Mucosa of descending colon (tissue), 3 donors: ENCODE data around the gene APIP. TPM values are rescaled to one million over a fixed set of nuclear protein-coding genes. Genes with fewer than 3 reads are reported as not detected.
A peak's percentile ranks its signal among the peaks of the same experiment; 100 is the strongest.

ENCODE experiments used
- ATAC-seq: fragments of 200-7000 bp; cut with Tn5 transposase; one replicate; pipeline ENCODE4 v1.9.1; 2020; ENCODE audit warnings: mild to moderate bottlenecking, moderate library complexity
- DNase-seq, 3 donors: peaks; one replicate each; pipeline ENCODE4 v3.0.0-alpha.2; 2020
- H3K36me3 ChIP-seq: fragments of 200-600 bp; one replicate; pipeline ENCODE4 v1.8.0; 2021; ENCODE audit warnings: low read depth, mild to moderate bottlenecking
- H3K4me1 ChIP-seq: fragments of 200-600 bp; one replicate; pipeline ENCODE4 v1.8.0; 2021; ENCODE audit warnings: low read depth, mild to moderate bottlenecking
- H3K4me3 ChIP-seq: fragments of 200-600 bp; one replicate; pipeline ENCODE4 v1.8.0; 2021; ENCODE audit warnings: mild to moderate bottlenecking
- H3K9me3 ChIP-seq: fragments of 200-600 bp; one replicate; pipeline ENCODE4 v1.8.0; 2021; ENCODE audit warnings: mild to moderate bottlenecking
- intact Hi-C, 2 donors: fragments of 100-400 bp; cut with DNase I in 1 of 2; cut with micrococcal nuclease in 1 of 2; formaldehyde crosslinking; loops; one replicate each; pipeline versions ENCODE4 v1.11.0 to v1.11.1; 2022; cut with DNase I, micrococcal nuclease
- total RNA-seq, 3 donors: library from RNA; stranded (reverse); fragmentation: NEBNext Ultra II Directional in 2 of 3; extraction: Animal tissue kit (Norgen Biotek cat#: 25700) in 2 of 3; gene quantifications; one replicate each; pipeline versions ENCODE4 v1.2.1 to v1.2.4, GENCODE V29; 2021 to 2023
- TF ChIP-seq, protein P1 (sequence below): fragments of 200-600 bp; IDR thresholded peaks from one replicate; pipeline ENCODE4 v1.8.0; 2022; ENCODE audit warnings: antibody characterized with exemption, mild to moderate bottlenecking
- donor health status: DM: no; HTN: no; CAD: no; lungs with moderate emphysema.
- donor health status: DM: no; HTN: no; CAD: no.
- donor health status: DM: no; HTN: yes; CAD: no.

The APIP gene
- total RNA-seq, 3 donors from 2014 or later: 22.7 to 59.4 (median 44.9) TPM

DNA sequence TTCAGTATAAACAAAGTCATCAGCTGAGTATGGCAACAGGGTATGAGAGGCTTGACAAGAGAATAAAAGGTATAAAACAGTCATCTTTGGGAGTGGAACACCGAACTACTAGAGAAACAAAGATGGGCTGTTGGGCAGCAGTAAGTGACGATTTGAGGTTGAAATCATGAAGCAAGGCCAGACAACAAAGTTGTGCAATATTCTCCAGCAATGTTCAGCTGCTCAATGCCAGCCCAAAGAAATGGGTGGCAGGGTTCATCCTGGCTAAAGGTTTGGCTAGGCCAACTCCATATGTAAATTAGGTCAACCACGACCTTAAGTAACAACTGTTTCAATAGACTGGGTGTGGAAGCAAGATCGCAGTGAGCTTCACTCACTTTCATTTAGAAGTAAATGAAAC lies 6.2 kb downstream of the APIP start:
- H3K4me1 ChIP-seq: peaks cover 6% of the 10 kb centered on the region
- H3K36me3 ChIP-seq: no peaks in the 10 kb centered on the region
- DNase-seq (no peak), ATAC-seq (peak; percentile 46)
- intact Hi-C loops: loop anchor here in 1 of 2 donors (10.0 kb wide), 1 partner anchor 325 kb away; no protein-coding TSS in a partner anchor
- TF ChIP-seq, protein P1, sequence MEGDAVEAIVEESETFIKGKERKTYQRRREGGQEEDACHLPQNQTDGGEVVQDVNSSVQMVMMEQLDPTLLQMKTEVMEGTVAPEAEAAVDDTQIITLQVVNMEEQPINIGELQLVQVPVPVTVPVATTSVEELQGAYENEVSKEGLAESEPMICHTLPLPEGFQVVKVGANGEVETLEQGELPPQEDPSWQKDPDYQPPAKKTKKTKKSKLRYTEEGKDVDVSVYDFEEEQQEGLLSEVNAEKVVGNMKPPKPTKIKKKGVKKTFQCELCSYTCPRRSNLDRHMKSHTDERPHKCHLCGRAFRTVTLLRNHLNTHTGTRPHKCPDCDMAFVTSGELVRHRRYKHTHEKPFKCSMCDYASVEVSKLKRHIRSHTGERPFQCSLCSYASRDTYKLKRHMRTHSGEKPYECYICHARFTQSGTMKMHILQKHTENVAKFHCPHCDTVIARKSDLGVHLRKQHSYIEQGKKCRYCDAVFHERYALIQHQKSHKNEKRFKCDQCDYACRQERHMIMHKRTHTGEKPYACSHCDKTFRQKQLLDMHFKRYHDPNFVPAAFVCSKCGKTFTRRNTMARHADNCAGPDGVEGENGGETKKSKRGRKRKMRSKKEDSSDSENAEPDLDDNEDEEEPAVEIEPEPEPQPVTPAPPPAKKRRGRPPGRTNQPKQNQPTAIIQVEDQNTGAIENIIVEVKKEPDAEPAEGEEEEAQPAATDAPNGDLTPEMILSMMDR: no peak
- H3K4me3 ChIP-seq: no peak overlapping the region
- no peaks in the 10 kb centered on the region for H3K9me3 ChIP-seq

DNA sequence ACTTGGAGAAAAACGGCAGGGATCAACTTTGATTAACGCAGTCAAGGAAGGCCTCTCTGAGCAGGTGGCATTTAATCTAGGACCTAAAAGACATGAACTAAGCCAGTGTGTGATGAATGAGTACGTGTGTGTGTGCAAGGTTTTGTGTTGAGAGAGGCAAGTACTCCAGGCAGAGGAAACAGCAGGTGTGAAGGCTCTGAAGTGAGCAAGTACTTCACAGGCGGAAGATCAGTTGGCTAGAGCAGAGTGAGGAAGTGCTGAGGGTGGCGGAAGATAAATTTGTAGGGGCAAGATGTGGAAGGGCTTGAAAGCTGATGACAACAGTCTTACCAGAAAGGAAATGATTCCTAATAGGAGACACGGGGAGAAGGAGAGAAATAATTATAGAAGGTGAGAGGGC lies 6.8 kb downstream of the APIP start:
- H3K9me3 ChIP-seq: no peaks in the 10 kb centered on the region
- intact Hi-C loops: loop anchor here in 1 of 2 donors (10.0 kb wide), 1 partner anchor 325 kb away; no protein-coding TSS in a partner anchor
- no peak for ATAC-seq
- no peaks in the 10 kb centered on the region for H3K36me3 ChIP-seq
- H3K4me1 ChIP-seq: peaks cover 3% of the 10 kb centered on the region
- no peak for DNase-seq
- H3K4me3 ChIP-seq: no peak overlapping the region
- TF ChIP-seq, protein P1: no peak

- DNase-seq: no peak
- H3K9me3 ChIP-seq: no peaks in the 10 kb centered on the region
- intact Hi-C loops: loop anchor here in 1 of 2 donors (10.0 kb wide), 1 partner anchor 323 kb away; no protein-coding TSS in a partner anchor
- no peak for ATAC-seq
- peaks cover 3% of the 10 kb centered on the region for H3K4me1 ChIP-seq
- H3K4me3 ChIP-seq: no peak overlapping the region
- TF ChIP-seq, protein P1: no peak
- no peaks in the 10 kb centered on the region for H3K36me3 ChIP-seq
These were observed 8.1 kb downstream of the APIP start for GRCh38 chr11:34907934-34908593.

- Histone ChIP-seq H3K4me3 (no peak overlapping the region), H3K36me3 (no peaks in the 10 kb centered on the region), H3K4me1 (peaks cover 3% of the 10 kb centered on the region), H3K9me3 (peaks cover 11% of the 10 kb centered on the region)
- ATAC-seq (no peak), DNase-seq (no peak)
- intact Hi-C loops: loop anchor here in 1 of 2 donors (10.0 kb wide), 1 partner anchor 321 kb away; no protein-coding TSS in a partner anchor
- TF ChIP-seq, protein P1: no peak
These were observed 10.5 kb downstream of the APIP start for GRCh38 chr11:34905666-34906065.

- no peak for DNase-seq
- intact Hi-C loops: loop anchor here in 1 of 2 donors (10.0 kb wide), 1 partner anchor 320 kb away; no protein-coding TSS in a partner anchor
- no peak for ATAC-seq
- H3K9me3 ChIP-seq: peaks cover 22% of the 10 kb centered on the region
- H3K36me3 ChIP-seq: no peaks in the 10 kb centered on the region
- no peaks in the 10 kb centered on the region for H3K4me1 ChIP-seq
- H3K4me3 ChIP-seq: no peak overlapping the region
- TF ChIP-seq, protein P1: no peak
These were observed 11.7 kb downstream of the APIP start for GRCh38 chr11:34904421-34904955.
